HG03460 (cell line): ENCODE data around the gene RNF169.

Experiments used
- ATAC-seq: cut with Tn5 transposase; IDR thresholded peaks from one replicate; pipeline ENCODE4 v1.9.1; 2021; ENCODE audit not compliant: unreplicated experiment

RNF169 gene

DNA sequence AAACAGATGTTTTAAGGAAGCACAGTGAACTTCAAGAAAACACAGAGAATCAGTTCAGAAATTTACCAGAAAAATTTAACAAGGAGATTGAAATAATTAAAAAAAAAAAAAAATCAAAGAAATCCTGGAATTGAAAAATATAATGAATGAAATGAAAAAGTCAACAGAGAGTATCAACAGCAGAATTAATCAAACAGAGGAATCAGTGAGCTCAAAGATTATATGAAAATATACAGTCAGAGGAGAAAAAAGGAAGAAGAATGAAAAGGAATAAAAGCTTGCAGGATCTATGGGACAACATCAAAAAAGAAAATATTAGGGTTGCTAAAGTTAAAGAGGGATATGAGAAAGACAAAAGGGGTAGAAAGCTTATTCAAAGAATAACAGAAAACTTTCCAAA is 117.9 kb downstream of the RNF169 start:
- ATAC-seq = no peak

DNA sequence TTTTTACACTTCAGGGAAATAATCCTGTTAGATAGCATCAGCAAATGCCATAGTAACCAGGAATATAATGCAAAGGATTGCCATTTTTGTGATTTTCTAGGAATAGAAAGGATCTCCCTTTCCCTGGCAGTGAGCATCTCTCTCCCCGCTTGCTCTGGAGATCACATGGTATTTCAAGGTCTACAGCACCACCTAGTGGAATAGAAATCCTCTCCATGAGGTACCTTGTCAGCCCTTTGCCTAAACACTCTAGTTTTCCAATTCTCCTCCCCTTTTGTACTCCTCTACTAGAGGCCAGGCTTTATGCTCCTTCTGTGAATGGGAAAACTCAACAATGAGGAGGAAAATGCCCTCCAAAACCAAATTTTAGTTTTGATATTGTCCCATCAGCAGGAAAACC is 121.8 kb downstream of the RNF169 start:
- ATAC-seq = no peak

DNA sequence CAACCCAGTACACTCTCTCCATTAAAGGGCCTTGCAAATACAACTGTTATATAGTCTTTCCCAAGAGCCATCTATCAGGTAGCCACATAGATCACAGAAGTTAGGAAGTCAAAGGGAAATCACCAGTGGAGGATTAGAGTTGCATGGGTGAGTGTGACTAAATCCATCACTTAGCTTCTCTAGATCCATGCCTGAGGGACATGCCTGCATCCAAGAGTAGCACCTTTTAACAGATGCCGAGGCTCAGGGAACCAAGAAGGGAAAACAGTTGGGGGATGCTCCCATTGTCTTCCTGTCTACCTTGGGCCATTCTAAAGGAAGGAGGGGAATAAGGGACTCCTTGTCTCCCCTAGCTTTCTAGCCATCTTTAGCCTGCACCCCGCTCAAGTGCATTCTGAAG is 122.4 kb downstream of the RNF169 start:
- no peak for ATAC-seq

DNA sequence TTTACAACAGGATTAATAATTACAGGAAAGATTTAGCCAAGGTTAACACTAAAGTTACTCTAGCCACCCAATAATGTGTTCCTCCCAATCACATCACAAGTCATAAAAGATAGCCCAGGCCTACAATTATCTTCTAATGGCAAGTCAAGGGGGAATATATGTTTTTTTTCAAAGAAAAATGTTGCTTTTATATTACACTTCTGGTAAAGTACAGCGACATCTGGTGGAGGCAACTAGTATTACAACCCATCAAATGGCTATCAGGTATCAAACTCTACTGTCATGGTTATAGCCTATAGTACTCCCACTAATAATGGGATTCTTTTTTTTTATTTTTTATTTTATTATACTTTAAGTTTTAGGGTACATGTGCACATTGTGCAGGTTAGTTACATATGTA is 128.5 kb downstream of the RNF169 start:
- no peak for ATAC-seq
